Measurements from ENCODE around the gene MT4.

DNA sequence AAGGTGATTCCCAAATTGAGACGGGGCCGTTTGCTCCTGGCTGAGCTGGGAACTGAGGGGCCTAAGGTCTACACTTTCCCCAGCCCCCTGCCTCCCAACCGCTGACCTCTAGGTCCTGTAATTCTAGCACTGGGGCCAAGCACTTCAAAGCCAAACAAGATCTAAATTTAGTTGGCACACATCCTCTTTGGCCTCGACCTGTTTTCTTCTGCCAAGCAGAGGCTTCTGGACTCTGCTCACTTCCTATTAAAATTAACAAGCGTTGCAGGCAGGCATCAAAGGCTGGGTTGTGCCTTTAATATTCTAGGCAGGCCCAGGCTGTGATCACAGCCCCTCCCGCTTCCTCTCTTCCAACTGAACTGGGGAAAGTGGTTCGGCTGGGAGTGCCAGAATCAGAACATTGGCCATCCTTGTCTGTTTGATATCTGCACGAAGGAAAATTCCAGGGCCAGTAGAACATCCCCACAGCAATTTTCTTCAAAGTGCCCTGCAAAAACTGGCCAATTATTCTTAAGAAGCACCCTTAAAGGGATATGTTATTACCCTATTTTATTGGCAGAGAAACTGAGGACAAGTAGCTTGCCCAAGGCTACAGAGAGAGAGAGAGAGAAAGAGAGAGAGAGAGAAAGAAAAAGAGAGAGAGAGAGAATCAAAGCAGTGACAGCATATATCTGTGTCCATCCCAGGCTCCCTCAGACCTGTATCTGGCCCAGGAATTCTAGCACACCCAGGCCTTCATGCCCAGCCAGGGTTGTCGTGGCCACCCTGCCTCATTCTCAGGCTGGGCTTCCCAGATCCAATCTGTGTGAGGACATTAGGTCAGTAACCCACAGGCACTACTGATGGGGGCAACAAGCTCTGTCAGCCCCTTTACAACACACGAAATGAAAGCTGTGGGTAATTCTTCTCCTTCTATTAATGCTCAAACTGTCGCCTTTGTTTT lies 12.8 kb upstream of the MT4 start:
- TF ChIP-seq, protein P1, sequence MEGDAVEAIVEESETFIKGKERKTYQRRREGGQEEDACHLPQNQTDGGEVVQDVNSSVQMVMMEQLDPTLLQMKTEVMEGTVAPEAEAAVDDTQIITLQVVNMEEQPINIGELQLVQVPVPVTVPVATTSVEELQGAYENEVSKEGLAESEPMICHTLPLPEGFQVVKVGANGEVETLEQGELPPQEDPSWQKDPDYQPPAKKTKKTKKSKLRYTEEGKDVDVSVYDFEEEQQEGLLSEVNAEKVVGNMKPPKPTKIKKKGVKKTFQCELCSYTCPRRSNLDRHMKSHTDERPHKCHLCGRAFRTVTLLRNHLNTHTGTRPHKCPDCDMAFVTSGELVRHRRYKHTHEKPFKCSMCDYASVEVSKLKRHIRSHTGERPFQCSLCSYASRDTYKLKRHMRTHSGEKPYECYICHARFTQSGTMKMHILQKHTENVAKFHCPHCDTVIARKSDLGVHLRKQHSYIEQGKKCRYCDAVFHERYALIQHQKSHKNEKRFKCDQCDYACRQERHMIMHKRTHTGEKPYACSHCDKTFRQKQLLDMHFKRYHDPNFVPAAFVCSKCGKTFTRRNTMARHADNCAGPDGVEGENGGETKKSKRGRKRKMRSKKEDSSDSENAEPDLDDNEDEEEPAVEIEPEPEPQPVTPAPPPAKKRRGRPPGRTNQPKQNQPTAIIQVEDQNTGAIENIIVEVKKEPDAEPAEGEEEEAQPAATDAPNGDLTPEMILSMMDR (IDR thresholded peaks at IDR 0.05): no peak
- TF ChIP-seq POLR2A (IDR thresholded peaks at IDR 0.05): no peak

Data from esophagus squamous epithelium (tissue), 4 donors.